Thyroid gland (tissue), 4 donors: ENCODE data around the gene F2RL3.

Experiments
- CTCF ChIP-seq, 6 experiments: fragments of 200-600 bp in 3 of 6; fragments of 450-650 bp in 3 of 6; sonication (generic) in 3 of 6; IDR thresholded peaks; one replicate each; pipeline ENCODE4 v1.5.1; 2016 to 2019; ENCODE audit warnings: antibody characterized with exemption in 6 of 6, mild to moderate bottlenecking in 2 of 6, inconsistent platforms in 1 of 6, moderate library complexity in 1 of 6
- POLR2A ChIP-seq, 2 donors: fragments of 450-650 bp; IDR thresholded peaks; one replicate each; pipeline ENCODE4 v1.6.1; 2017; ENCODE audit warnings: antibody characterized with exemption in 2 of 2, mild to moderate bottlenecking in 2 of 2, moderate library complexity in 1 of 2

- TF ChIP-seq CTCF (IDR thresholded peaks at IDR 0.05) = no peak
- TF ChIP-seq POLR2A (IDR thresholded peaks at IDR 0.05) = no peak
These were observed 39.1 kb downstream of the F2RL3 start for GRCh38 chr19:16927883-16928282.
